ENCODE measurements around the gene SHLD1.

Gene SHLD1

DNA sequence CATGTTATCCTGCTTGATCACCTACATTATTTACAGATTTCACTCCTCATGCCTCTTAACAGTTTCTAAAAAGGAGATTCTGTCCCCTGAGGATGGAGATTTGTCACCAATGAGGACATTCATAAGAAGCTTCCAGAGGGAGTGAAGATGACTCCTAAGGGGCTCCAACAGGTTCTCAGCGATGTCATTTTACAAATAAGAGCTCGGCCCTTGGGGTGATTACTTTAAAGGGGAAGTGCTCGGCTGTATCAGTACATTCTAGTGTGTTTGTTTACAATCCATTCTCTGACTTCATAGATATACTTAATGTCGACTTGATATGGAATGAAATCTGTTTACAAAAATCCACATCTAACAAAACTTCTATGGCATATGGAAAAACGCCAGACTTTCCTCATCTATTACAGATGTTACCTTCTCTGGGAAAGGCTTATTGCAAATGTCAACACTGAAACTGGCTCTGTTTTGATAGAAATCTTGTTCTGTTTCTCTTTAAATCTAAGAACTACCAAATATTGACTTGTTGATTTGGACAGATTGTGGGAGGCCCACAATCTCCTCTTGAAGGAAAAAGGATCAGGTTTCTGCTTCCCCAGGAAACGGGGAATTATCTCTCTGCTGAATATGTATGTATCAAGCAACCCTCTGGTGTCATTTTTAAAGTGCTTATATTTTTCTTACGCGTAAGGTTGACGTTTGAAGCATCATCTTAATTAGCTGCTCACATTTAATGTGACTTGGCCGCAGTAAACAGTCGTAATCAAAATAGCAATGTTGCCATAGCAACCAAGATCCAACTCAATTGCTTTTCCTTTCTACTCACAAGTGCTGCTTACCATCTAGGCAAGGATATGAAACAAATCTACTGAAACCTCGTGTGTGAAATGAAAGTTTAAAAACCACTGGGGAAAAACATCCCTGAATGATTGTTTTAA lies 95.7 kb downstream of the SHLD1 start:
- Histone ChIP-seq H4K91ac (ENCODE audit: low read depth, low read length, poor library complexity) (no peak overlapping the region), H2AK5ac (ENCODE audit: low read depth, low read length) (no peak overlapping the region), H3K36me3 (replicated peaks in 1 of 2; ENCODE audit: control insufficient read depth in 2 of 2, insufficient read depth in 2 of 2, low read length in 2 of 2) (no peaks in the 10 kb centered on the region), H3K14ac (ENCODE audit: low read length) (no peak overlapping the region), H2AFZ (ENCODE audit: low read length) (no peak overlapping the region), H4K8ac (ENCODE audit: low read depth, low read length) (no peak overlapping the region), H3K9me3 (replicated peaks in 1 of 2; ENCODE audit: control insufficient read depth in 2 of 2, insufficient read depth in 1 of 2, low read depth in 1 of 2, low read length in 2 of 2) (no peaks in the 10 kb centered on the region), H3K27me3 (ENCODE audit: control insufficient read depth in 3 of 3, insufficient read depth in 3 of 3, low read depth in 1 of 3, low read length in 3 of 3) (no peaks in the 10 kb centered on the region), H2BK5ac (ENCODE audit: low read length) (no peak overlapping the region), H3K4ac (ENCODE audit: low read length) (no peak overlapping the region), H3K4me3 (ENCODE audit: low read length in 2 of 2) (no peak overlapping the region), H3K79me1 (ENCODE audit: low read depth, low read length) (no peaks in the 10 kb centered on the region), H3K4me1 (ENCODE audit: control insufficient read depth in 2 of 2, insufficient read depth in 1 of 2, low read depth in 1 of 2, low read length in 2 of 2) (peaks cover 0 to 5% of the 10 kb centered on the region in 2 donors), H3K27ac (replicated peaks; ENCODE audit: low read length) (no peak overlapping the region), H2BK12ac (ENCODE audit: low read length) (no peak overlapping the region), H2BK15ac (ENCODE audit: low read length) (no peak overlapping the region), H3K18ac (ENCODE audit: low read length) (no peak overlapping the region), H3K4me2 (ENCODE audit: insufficient read depth, low read length, poor library complexity, severe bottlenecking) (no peak overlapping the region), H2BK120ac (ENCODE audit: low read depth, low read length) (no peak overlapping the region), H3K23ac (ENCODE audit: low read depth, low read length, poor library complexity) (no peak overlapping the region), H3K9ac (ENCODE audit: low read depth, low read length, poor library complexity) (no peak overlapping the region)
- DNase-seq (ENCODE audit: low spot score), result no peak
- WGBS, 2 donors (ENCODE audit: extremely low coverage in 2 of 2, insufficient read length in 2 of 2, insufficient replicate concordance in 1 of 2), result no CpG with 5 or more reads among the region's 12 CpGs

DNA sequence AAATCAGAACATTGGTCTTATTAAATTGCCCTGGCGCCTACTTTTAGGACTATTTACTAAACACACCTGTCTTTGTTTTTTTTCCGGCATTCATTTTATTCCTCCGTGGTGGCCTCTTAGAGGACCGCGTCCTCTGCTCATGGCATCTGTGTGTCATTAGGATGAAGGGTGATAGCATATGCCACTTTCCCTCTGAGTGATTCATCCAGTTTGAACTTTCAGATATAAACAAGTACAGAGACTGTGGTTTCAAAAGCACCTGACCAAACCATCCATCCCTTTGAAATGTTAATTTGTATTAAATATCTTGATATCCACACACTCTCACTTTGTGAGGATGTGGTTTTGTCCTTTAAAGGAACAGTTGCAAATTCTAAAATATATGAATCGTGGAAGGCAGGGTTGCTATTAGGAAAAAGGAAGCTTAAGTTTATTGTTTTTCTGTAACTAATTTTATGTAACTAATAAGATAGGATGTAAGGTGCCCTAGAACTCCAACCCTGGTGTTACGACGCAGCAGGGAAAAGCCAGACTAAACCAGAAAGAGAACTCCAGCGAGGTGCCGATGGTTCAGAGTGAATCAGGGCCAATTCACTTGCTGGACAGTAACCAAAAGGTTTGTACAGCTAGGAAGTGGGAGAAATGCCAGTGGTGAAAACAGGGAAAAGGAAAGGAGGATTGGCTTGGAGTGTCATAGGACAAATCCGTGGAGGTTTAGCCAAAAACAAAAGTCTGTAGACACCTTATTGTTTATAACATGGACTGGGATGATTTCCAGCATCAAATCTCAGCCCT lies 98.7 kb downstream of the SHLD1 start:
- Histone ChIP-seq H3K9ac (ENCODE audit: low read depth, low read length, poor library complexity) (no peak overlapping the region), H3K14ac (ENCODE audit: low read length) (no peak overlapping the region), H4K91ac (ENCODE audit: low read depth, low read length, poor library complexity) (no peak overlapping the region), H2BK120ac (ENCODE audit: low read depth, low read length) (no peak overlapping the region), H4K8ac (ENCODE audit: low read depth, low read length) (no peak overlapping the region), H3K79me1 (ENCODE audit: low read depth, low read length) (no peaks in the 10 kb centered on the region), H3K4me3 (ENCODE audit: low read length in 2 of 2) (no peak overlapping the region), H3K18ac (ENCODE audit: low read length) (no peak overlapping the region), H3K4me2 (ENCODE audit: insufficient read depth, low read length, poor library complexity, severe bottlenecking) (no peak overlapping the region), H3K4ac (ENCODE audit: low read length) (no peak overlapping the region), H2BK5ac (ENCODE audit: low read length) (no peak overlapping the region), H3K36me3 (replicated peaks in 1 of 2; ENCODE audit: control insufficient read depth in 2 of 2, insufficient read depth in 2 of 2, low read length in 2 of 2) (no peaks in the 10 kb centered on the region), H3K27ac (replicated peaks; ENCODE audit: low read length) (no peak overlapping the region), H3K9me3 (replicated peaks in 1 of 2; ENCODE audit: control insufficient read depth in 2 of 2, insufficient read depth in 1 of 2, low read depth in 1 of 2, low read length in 2 of 2) (no peaks in the 10 kb centered on the region), H3K4me1 (ENCODE audit: control insufficient read depth in 2 of 2, insufficient read depth in 1 of 2, low read depth in 1 of 2, low read length in 2 of 2) (peaks cover 0 to 5% of the 10 kb centered on the region in 2 donors), H2BK12ac (ENCODE audit: low read length) (no peak overlapping the region), H2AFZ (ENCODE audit: low read length) (no peak overlapping the region), H3K27me3 (ENCODE audit: control insufficient read depth in 3 of 3, insufficient read depth in 3 of 3, low read depth in 1 of 3, low read length in 3 of 3) (no peaks in the 10 kb centered on the region), H2BK15ac (ENCODE audit: low read length) (no peak overlapping the region), H3K23ac (ENCODE audit: low read depth, low read length, poor library complexity) (no peak overlapping the region), H2AK5ac (ENCODE audit: low read depth, low read length) (no peak overlapping the region)
- WGBS, 2 donors (ENCODE audit: extremely low coverage in 2 of 2, insufficient read length in 2 of 2, insufficient replicate concordance in 1 of 2), result no CpG with 5 or more reads among the region's 11 CpGs
- no peak for DNase-seq (ENCODE audit: low spot score)

DNA sequence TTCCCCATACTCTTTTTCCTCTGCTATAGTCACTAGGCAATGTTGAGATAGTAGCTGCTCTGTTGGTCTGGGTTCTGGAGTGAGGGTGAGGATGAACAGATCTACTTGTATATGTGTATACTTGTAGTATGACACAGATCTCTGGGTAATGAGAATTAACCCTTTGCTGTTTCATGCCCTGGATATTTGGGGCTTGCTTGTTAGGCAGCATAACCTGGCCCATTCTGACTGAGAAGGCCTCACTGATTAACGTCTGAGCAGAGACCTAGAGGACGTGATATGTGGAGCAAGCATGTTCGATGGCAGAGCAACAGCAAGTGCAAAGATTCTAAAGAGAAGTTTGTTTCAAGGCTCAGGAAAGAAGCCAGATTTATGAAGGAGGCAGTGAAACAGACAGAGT lies 105.7 kb downstream of the SHLD1 start:
- H4K91ac ChIP-seq (ENCODE audit: low read depth, low read length, poor library complexity), result no peak overlapping the region
- no peak overlapping the region for H2BK5ac ChIP-seq (ENCODE audit: low read length)
- H3K9ac ChIP-seq (ENCODE audit: low read depth, low read length, poor library complexity), result no peak overlapping the region
- H2BK120ac ChIP-seq (ENCODE audit: low read depth, low read length), result no peak overlapping the region
- no peak overlapping the region for H2AFZ ChIP-seq (ENCODE audit: low read length)
- no peak overlapping the region for H2BK12ac ChIP-seq (ENCODE audit: low read length)
- H3K36me3 ChIP-seq (replicated peaks in 1 of 2; ENCODE audit: control insufficient read depth in 2 of 2, insufficient read depth in 2 of 2, low read length in 2 of 2), result no peaks in the 10 kb centered on the region
- no peak overlapping the region for H3K14ac ChIP-seq (ENCODE audit: low read length)
- no peak for DNase-seq (ENCODE audit: low spot score)
- WGBS, 2 donors (ENCODE audit: extremely low coverage in 2 of 2, insufficient read length in 2 of 2, insufficient replicate concordance in 1 of 2), result no CpG with 5 or more reads among the region's 3 CpGs
- no peaks in the 10 kb centered on the region for H3K27me3 ChIP-seq (ENCODE audit: control insufficient read depth in 3 of 3, insufficient read depth in 3 of 3, low read depth in 1 of 3, low read length in 3 of 3)
- H2BK15ac ChIP-seq (ENCODE audit: low read length), result no peak overlapping the region
- H3K27ac ChIP-seq (replicated peaks; ENCODE audit: low read length), result no peak overlapping the region
- H3K23ac ChIP-seq (ENCODE audit: low read depth, low read length, poor library complexity), result no peak overlapping the region
- H2AK5ac ChIP-seq (ENCODE audit: low read depth, low read length), result no peak overlapping the region
- no peak overlapping the region for H4K8ac ChIP-seq (ENCODE audit: low read depth, low read length)
- no peaks in the 10 kb centered on the region for H3K9me3 ChIP-seq (replicated peaks in 1 of 2; ENCODE audit: control insufficient read depth in 2 of 2, insufficient read depth in 1 of 2, low read depth in 1 of 2, low read length in 2 of 2)
- H3K18ac ChIP-seq (ENCODE audit: low read length), result no peak overlapping the region
- H3K4me2 ChIP-seq (ENCODE audit: insufficient read depth, low read length, poor library complexity, severe bottlenecking), result no peak overlapping the region
- no peak overlapping the region for H3K4me3 ChIP-seq (ENCODE audit: low read length in 2 of 2)
- no peaks in the 10 kb centered on the region for H3K79me1 ChIP-seq (ENCODE audit: low read depth, low read length)
- no peak overlapping the region for H3K4ac ChIP-seq (ENCODE audit: low read length)
- no peaks in the 10 kb centered on the region for H3K4me1 ChIP-seq (ENCODE audit: control insufficient read depth in 2 of 2, insufficient read depth in 1 of 2, low read depth in 1 of 2, low read length in 2 of 2)

DNA sequence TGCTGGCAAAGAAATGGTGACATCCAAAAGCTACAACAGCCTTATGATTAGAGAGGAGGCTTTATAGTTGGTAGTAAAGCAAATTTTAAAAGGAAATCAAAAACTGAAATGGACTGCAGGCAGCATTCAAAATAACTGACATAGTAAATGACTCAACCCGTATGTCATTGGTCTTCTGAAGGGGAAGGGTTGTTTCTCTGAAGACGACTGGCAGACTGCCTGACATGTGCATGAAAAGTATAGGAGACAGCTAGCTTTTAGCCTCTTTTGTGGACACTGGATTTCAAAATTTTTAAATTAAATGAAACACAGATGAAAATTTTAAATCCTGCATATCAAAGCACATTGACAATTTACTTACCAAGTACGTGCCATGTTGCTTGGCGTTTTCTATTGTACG lies 109.4 kb downstream of the SHLD1 start:
- no peak overlapping the region for H2BK5ac ChIP-seq (ENCODE audit: low read length)
- no peak overlapping the region for H3K4ac ChIP-seq (ENCODE audit: low read length)
- H3K36me3 ChIP-seq (replicated peaks in 1 of 2; ENCODE audit: control insufficient read depth in 2 of 2, insufficient read depth in 2 of 2, low read length in 2 of 2), result no peaks in the 10 kb centered on the region
- H3K79me1 ChIP-seq (ENCODE audit: low read depth, low read length), result no peaks in the 10 kb centered on the region
- H3K4me2 ChIP-seq (ENCODE audit: insufficient read depth, low read length, poor library complexity, severe bottlenecking), result no peak overlapping the region
- no peak overlapping the region for H2AK5ac ChIP-seq (ENCODE audit: low read depth, low read length)
- no peak overlapping the region for H3K23ac ChIP-seq (ENCODE audit: low read depth, low read length, poor library complexity)
- H3K27ac ChIP-seq (replicated peaks; ENCODE audit: low read length), result no peak overlapping the region
- H3K14ac ChIP-seq (ENCODE audit: low read length), result no peak overlapping the region
- H2BK15ac ChIP-seq (ENCODE audit: low read length), result no peak overlapping the region
- no peak overlapping the region for H4K91ac ChIP-seq (ENCODE audit: low read depth, low read length, poor library complexity)
- no peak overlapping the region for H2BK12ac ChIP-seq (ENCODE audit: low read length)
- no peak overlapping the region for H4K8ac ChIP-seq (ENCODE audit: low read depth, low read length)
- no peak overlapping the region for H3K9ac ChIP-seq (ENCODE audit: low read depth, low read length, poor library complexity)
- H2BK120ac ChIP-seq (ENCODE audit: low read depth, low read length), result no peak overlapping the region
- no peaks in the 10 kb centered on the region for H3K27me3 ChIP-seq (ENCODE audit: control insufficient read depth in 3 of 3, insufficient read depth in 3 of 3, low read depth in 1 of 3, low read length in 3 of 3)
- H3K4me1 ChIP-seq (ENCODE audit: control insufficient read depth in 2 of 2, insufficient read depth in 1 of 2, low read depth in 1 of 2, low read length in 2 of 2), result no peaks in the 10 kb centered on the region
- H2AFZ ChIP-seq (ENCODE audit: low read length), result no peak overlapping the region
- no peak overlapping the region for H3K18ac ChIP-seq (ENCODE audit: low read length)
- no peak overlapping the region for H3K4me3 ChIP-seq (ENCODE audit: low read length in 2 of 2)
- H3K9me3 ChIP-seq (replicated peaks in 1 of 2; ENCODE audit: control insufficient read depth in 2 of 2, insufficient read depth in 1 of 2, low read depth in 1 of 2, low read length in 2 of 2), result no peaks in the 10 kb centered on the region
- WGBS, 2 donors (ENCODE audit: extremely low coverage in 2 of 2, insufficient read length in 2 of 2, insufficient replicate concordance in 1 of 2), result no CpG with 5 or more reads among the region's 5 CpGs
- no peak for DNase-seq (ENCODE audit: low spot score)

Data from neuronal stem cell (in vitro differentiated cells).